8988T (cell line): ENCODE results near the gene PPP2CA.
"Not testable (repeated sequence)": the region's sequence is repeated elsewhere in the genome, so short reads cannot be mapped to it uniquely, and the experiment has no call there.

ENCODE experiments used
- DNase-seq: peaks from one replicate; pipeline ENCODE4 v3.0.0; 2011

Gene PPP2CA

GRCh38 chr5:134188092-134188491, 37.8 kb downstream of the PPP2CA start:
- no peak for DNase-seq

- peak; percentile 68 for DNase-seq
These were observed 41.4 kb downstream of the PPP2CA start for GRCh38 chr5:134184155-134185135.

GRCh38 chr5:134183481-134183880, 42.4 kb downstream of the PPP2CA start:
- DNase-seq = no peak

- no peak for DNase-seq
These were observed 47.8 kb downstream of the PPP2CA start for GRCh38 chr5:134178096-134178419.

GRCh38 chr5:134177369-134178095, 48.3 kb downstream of the PPP2CA start:
- DNase-seq = no peak

GRCh38 chr5:134176511-134177368, 49.1 kb downstream of the PPP2CA start, which contains the start of gene SKP1:
Gene SKP1 (minus strand): TSS chr5:134176950. CDS start chr5:134174022, 2,928 bp downstream.
- peak; percentile 59 for DNase-seq

- DNase-seq = no peak
These were observed 49.9 kb downstream of the PPP2CA start for GRCh38 chr5:134175921-134176510.

GRCh38 chr5:134174841-134175839, 50.7 kb downstream of the PPP2CA start:
- no peak for DNase-seq

- no peak for DNase-seq
These were observed 53.9 kb downstream of the PPP2CA start for GRCh38 chr5:134171972-134172371.

- no peak for DNase-seq
These were observed 63.3 kb downstream of the PPP2CA start for GRCh38 chr5:134162592-134162991.

- no peak for DNase-seq
These were observed 64.1 kb downstream of the PPP2CA start for GRCh38 chr5:134161513-134162395.

- no peak for DNase-seq
These were observed 72.2 kb downstream of the PPP2CA start for GRCh38 chr5:134153657-134154056.

- DNase-seq = no peak
These were observed 72.6 kb downstream of the PPP2CA start for GRCh38 chr5:134153241-134153640.

GRCh38 chr5:134152173-134152832, 73.6 kb downstream of the PPP2CA start:
- not testable (repeated sequence) for DNase-seq

GRCh38 chr5:134151723-134152122, 74.2 kb downstream of the PPP2CA start:
- DNase-seq = no peak

- no peak for DNase-seq
These were observed 76.1 kb downstream of the PPP2CA start for GRCh38 chr5:134149571-134150303.

- no peak for DNase-seq
These were observed 76.8 kb downstream of the PPP2CA start for GRCh38 chr5:134148986-134149539.

- DNase-seq = no peak
These were observed 77.6 kb downstream of the PPP2CA start for GRCh38 chr5:134148316-134148715.
